ENCODE results near the gene HBP1.
"Not testable (repeated sequence)": the region's sequence is repeated elsewhere in the genome, so short reads cannot be mapped to it uniquely, and the experiment has no call there.

HBP1 gene

GRCh38 chr7:107232568-107233090, 63.8 kb downstream of the HBP1 start:
- no peaks in the 10 kb centered on the region for H3K27me3 ChIP-seq (ENCODE audit: low read depth)
- H3K4me3 ChIP-seq: no peak overlapping the region
- in situ Hi-C loops (cut with MboI; ENCODE audit: low sequenced_read_pairs): no loop called here
- H3K9me3 ChIP-seq: no peaks in the 10 kb centered on the region
- no peaks in the 10 kb centered on the region for H3K36me3 ChIP-seq (replicated peaks)
- no peaks in the 10 kb centered on the region for H3K4me1 ChIP-seq
- DNase-seq (ENCODE audit: low spot score in 2 of 2): no peak

- in situ Hi-C loops (cut with MboI; ENCODE audit: low sequenced_read_pairs): no loop called here
- Histone ChIP-seq H3K4me3 (no peak overlapping the region), H3K4me1 (no peaks in the 10 kb centered on the region), H3K9me3 (no peaks in the 10 kb centered on the region), H3K27me3 (ENCODE audit: low read depth) (no peaks in the 10 kb centered on the region), H3K36me3 (replicated peaks) (no peaks in the 10 kb centered on the region)
- DNase-seq (ENCODE audit: low spot score in 2 of 2): no peak
These were observed 64.4 kb downstream of the HBP1 start for GRCh38 chr7:107233174-107233573.

GRCh38 chr7:107233981-107234380, 65.2 kb downstream of the HBP1 start:
- H3K9me3 ChIP-seq: no peaks in the 10 kb centered on the region
- H3K4me3 ChIP-seq: no peak overlapping the region
- in situ Hi-C loops (cut with MboI; ENCODE audit: low sequenced_read_pairs): no loop called here
- no peaks in the 10 kb centered on the region for H3K27me3 ChIP-seq (ENCODE audit: low read depth)
- no peak for DNase-seq (ENCODE audit: low spot score in 2 of 2)
- no peaks in the 10 kb centered on the region for H3K36me3 ChIP-seq (replicated peaks)
- no peaks in the 10 kb centered on the region for H3K4me1 ChIP-seq

GRCh38 chr7:107234436-107234835, 65.6 kb downstream of the HBP1 start:
- Histone ChIP-seq H3K4me1 (no peaks in the 10 kb centered on the region), H3K27me3 (ENCODE audit: low read depth) (no peaks in the 10 kb centered on the region), H3K36me3 (replicated peaks) (no peaks in the 10 kb centered on the region), H3K9me3 (no peaks in the 10 kb centered on the region), H3K4me3 (no peak overlapping the region)
- in situ Hi-C loops (cut with MboI; ENCODE audit: low sequenced_read_pairs): no loop called here
- DNase-seq (ENCODE audit: low spot score in 2 of 2): no peak

- no peak overlapping the region for H3K4me3 ChIP-seq
- no peaks in the 10 kb centered on the region for H3K36me3 ChIP-seq (replicated peaks)
- no peaks in the 10 kb centered on the region for H3K9me3 ChIP-seq
- in situ Hi-C loops (cut with MboI; ENCODE audit: low sequenced_read_pairs): no loop called here
- no peaks in the 10 kb centered on the region for H3K27me3 ChIP-seq (ENCODE audit: low read depth)
- DNase-seq (ENCODE audit: low spot score in 2 of 2): no peak
- no peaks in the 10 kb centered on the region for H3K4me1 ChIP-seq
These were observed 68.1 kb downstream of the HBP1 start for GRCh38 chr7:107236862-107237261.

GRCh38 chr7:107237451-107237850, 68.6 kb downstream of the HBP1 start:
- Histone ChIP-seq H3K9me3 (no peaks in the 10 kb centered on the region), H3K4me1 (no peaks in the 10 kb centered on the region), H3K36me3 (replicated peaks) (no peaks in the 10 kb centered on the region), H3K4me3 (no peak overlapping the region), H3K27me3 (ENCODE audit: low read depth) (no peaks in the 10 kb centered on the region)
- in situ Hi-C loops (cut with MboI; ENCODE audit: low sequenced_read_pairs): no loop called here
- DNase-seq (ENCODE audit: low spot score in 2 of 2): no peak

- in situ Hi-C loops (cut with MboI; ENCODE audit: low sequenced_read_pairs): no loop called here
- no peak for DNase-seq (ENCODE audit: low spot score in 2 of 2)
- no peaks in the 10 kb centered on the region; the same call in 1 of the 2 replicates for H3K36me3 ChIP-seq (replicated peaks)
- H3K27me3 ChIP-seq (ENCODE audit: low read depth): no peaks in the 10 kb centered on the region
- H3K4me3 ChIP-seq: no peak overlapping the region
- H3K4me1 ChIP-seq: no peaks in the 10 kb centered on the region
- no peaks in the 10 kb centered on the region for H3K9me3 ChIP-seq
These were observed 73.5 kb downstream of the HBP1 start for GRCh38 chr7:107242267-107242666.

- in situ Hi-C loops (cut with MboI; ENCODE audit: low sequenced_read_pairs): no loop called here
- Histone ChIP-seq H3K9me3 (no peaks in the 10 kb centered on the region), H3K4me1 (no peaks in the 10 kb centered on the region; the same call in 1 of the 2 replicates), H3K27me3 (ENCODE audit: low read depth) (no peaks in the 10 kb centered on the region), H3K36me3 (replicated peaks) (no peaks in the 10 kb centered on the region; the same call in 1 of the 2 replicates), H3K4me3 (no peak overlapping the region)
- DNase-seq (ENCODE audit: low spot score in 2 of 2): no peak
These were observed 75.8 kb downstream of the HBP1 start for GRCh38 chr7:107244613-107245012.

- in situ Hi-C loops (cut with MboI; ENCODE audit: low sequenced_read_pairs); H3K4me3 ChIP-seq; H3K9me3 ChIP-seq; H3K27me3 ChIP-seq (ENCODE audit: low read depth); H3K4me1 ChIP-seq; H3K36me3 ChIP-seq (replicated peaks); DNase-seq (ENCODE audit: low spot score in 2 of 2): not testable (repeated sequence)
These were observed 78.0 kb downstream of the HBP1 start for GRCh38 chr7:107246836-107247235.

- in situ Hi-C loops (cut with MboI; ENCODE audit: low sequenced_read_pairs): no loop called here
- H3K4me3 ChIP-seq: no peak overlapping the region
- no peaks in the 10 kb centered on the region; the same call in 1 of the 2 replicates for H3K36me3 ChIP-seq (replicated peaks)
- H3K4me1 ChIP-seq: no peaks in the 10 kb centered on the region; the same call in 1 of the 2 replicates
- H3K9me3 ChIP-seq: no peaks in the 10 kb centered on the region
- no peaks in the 10 kb centered on the region for H3K27me3 ChIP-seq (ENCODE audit: low read depth)
- no peak for DNase-seq (ENCODE audit: low spot score in 2 of 2)
These were observed 79.9 kb downstream of the HBP1 start for GRCh38 chr7:107248551-107249316.

GRCh38 chr7:107251963-107252362, 83.2 kb downstream of the HBP1 start:
- Histone ChIP-seq H3K4me3 (no peak overlapping the region), H3K27me3 (ENCODE audit: low read depth) (no peaks in the 10 kb centered on the region), H3K4me1 (no peaks in the 10 kb centered on the region; the same call in 1 of the 2 replicates), H3K9me3 (no peaks in the 10 kb centered on the region), H3K36me3 (replicated peaks) (no peaks in the 10 kb centered on the region)
- in situ Hi-C loops (cut with MboI; ENCODE audit: low sequenced_read_pairs): no loop called here
- no peak for DNase-seq (ENCODE audit: low spot score in 2 of 2)

Data from HAP-1 (cell line).